ENCODE results near the gene PLBD1. TPM values are rescaled to one million over a fixed set of nuclear protein-coding genes. Genes with fewer than 3 reads are reported as not detected.
A peak's percentile ranks its signal among the peaks of the same experiment; 100 is the strongest.

The PLBD1 gene
- total RNA-seq: 10 to 100 TPM; 19.4 to 45.1 (median 30.1) TPM
- 10 to 100 TPM in 1 of 2 donors, 1 to 10 TPM in 1; 6.4 to 10.9 TPM for polyA plus RNA-seq
- long read RNA-seq, donor 1, transcript PLBD1-201 (11 exons, 2,426 nt): major isoform, 29 of 31 reads
- long read RNA-seq, donor 1, partial matches to known transcripts: 1 of 31 reads
- long read RNA-seq, donor 1, other reads (novel, unspliced or antisense): 1 of 31 reads
- long read RNA-seq, donor 2, transcript PLBD1-201 (11 exons, 2,426 nt): major isoform, 41 of 49 reads
- long read RNA-seq, donor 2, partial matches to known transcripts: 5 of 49 reads
- long read RNA-seq, donor 2, other reads (novel, unspliced or antisense): 3 of 49 reads
- long read RNA-seq, donor 3, transcript PLBD1-201 (11 exons, 2,426 nt): major isoform, 94 of 111 reads
- long read RNA-seq, donor 3, partial matches to known transcripts: 5 of 111 reads
- long read RNA-seq, donor 3, other reads (novel, unspliced or antisense): 12 of 111 reads

- no peaks in the 10 kb centered on the region for H3K9me3 ChIP-seq
- H3K4me1 ChIP-seq: peaks cover 0 to 29% (median 8%) of the 10 kb centered on the region in 9 donors
- intact Hi-C loops (cut with DNase I): loop anchor here in 2 of 10 donors (1.0 to 10.0 kb wide), 3 partner anchors 13 to 203 kb away; partner anchors contain the start of gene ATF7IP (in 1 of the 2)
- ATAC-seq (peak; percentile 88 to 96 (median 91)), DNase-seq (peak; percentile 74 to 81)
- peak within 1 kb of the TSS; percentile 28 to 98 (median 94) for H3K27ac ChIP-seq
- H3K36me3 ChIP-seq: no peaks in the 10 kb centered on the region
- H3K27me3 ChIP-seq: no peaks in the 10 kb centered on the region
- 2% methylated on average over 76 of the region's 76 CpGs for WGBS, 2 donors
- TF ChIP-seq CTCF (IDR thresholded peaks at IDR 0.05): no peak
- H3K4me3 ChIP-seq: peak within 1 kb of the TSS; percentile 45 to 83 (median 62)
Measured at GRCh38 chr12:14567351-14568162, at the start of gene PLBD1. Gene PLBD1, minus strand, starts transcription at chr12:14567883. Its CDS starts 187 bp downstream, at chr12:14567696.

GRCh38 chr12:14614704-14615121 lies 47.0 kb upstream of the PLBD1 start:
- H3K9me3 ChIP-seq: peaks cover 0 to 21% (median 8%) of the 10 kb centered on the region in 11 donors
- H3K27me3 ChIP-seq: no peaks in the 10 kb centered on the region
- DNase-seq: no peak
- no peaks in the 10 kb centered on the region for H3K36me3 ChIP-seq
- WGBS, 2 donors: 68% methylated on average over 3 of the region's 3 CpGs
- H3K27ac ChIP-seq: peak overlapping the region in 2 of 10 donors; percentile 11 to 22
- intact Hi-C loops (cut with DNase I): loop anchor here in 6 of 10 donors (5.0 kb wide), 4 partner anchors 47 to 377 kb away; partner anchors contain the start of gene PLBD1 (in 1 of the 6)
- no peak overlapping the region for H3K4me3 ChIP-seq
- ATAC-seq: no peak
- peaks cover 0 to 42% (median 18%) of the 10 kb centered on the region in 9 donors for H3K4me1 ChIP-seq
- no peak for TF ChIP-seq CTCF (IDR thresholded peaks at IDR 0.05)

GRCh38 chr12:14613718-14614117 lies 46.0 kb upstream of the PLBD1 start:
- H3K36me3 ChIP-seq: no peaks in the 10 kb centered on the region
- H3K4me3 ChIP-seq: no peak overlapping the region
- 66 to 89% methylated on average over 1 of the region's 1 CpG for WGBS, 2 donors
- peak in 3 of 8 donors; percentile 12 to 22 (median 15) for ATAC-seq
- peaks cover 0 to 36% (median 18%) of the 10 kb centered on the region in 9 donors for H3K4me1 ChIP-seq
- peaks cover 0 to 29% (median 8%) of the 10 kb centered on the region in 11 donors for H3K9me3 ChIP-seq
- peak overlapping the region in 9 of 10 donors; percentile 17 to 77 (median 63) for H3K27ac ChIP-seq
- DNase-seq: no peak
- no peak for TF ChIP-seq CTCF (IDR thresholded peaks at IDR 0.05)
- intact Hi-C loops (cut with DNase I): loop anchor here in 1 of 10 donors (5.0 kb wide), 1 partner anchor 46 kb away; the partner anchor contains the start of gene PLBD1
- H3K27me3 ChIP-seq: no peaks in the 10 kb centered on the region

Measured in heart right ventricle (tissue), 16 donors.